ENCODE results near the gene ADRA2B. TPM values are rescaled to one million over a fixed set of nuclear protein-coding genes. Genes with fewer than 3 reads are reported as not detected.

Gene ADRA2B
- total RNA-seq, 1 experiment from 2014 or later, result not detected

DNA sequence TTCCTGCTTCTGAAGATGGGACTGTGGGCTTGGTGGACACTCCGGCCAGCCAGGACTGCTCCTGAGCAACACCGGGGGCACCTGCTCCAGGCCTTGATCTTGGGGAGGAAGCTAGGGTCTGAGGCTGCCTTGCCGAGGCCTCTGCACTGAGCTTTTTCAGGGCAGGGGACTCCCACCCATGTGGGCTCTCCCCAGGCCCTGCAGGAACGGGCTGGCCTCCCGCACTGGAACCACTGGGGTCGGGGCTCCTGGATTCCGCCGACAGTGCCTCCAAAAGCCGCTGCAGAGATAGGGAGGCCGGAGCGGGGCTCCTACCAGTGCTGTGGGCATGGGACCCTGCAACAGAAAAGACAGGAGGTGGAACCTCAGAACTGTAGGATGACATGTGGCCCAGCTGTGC is 7.6 kb upstream of the ADRA2B start:
- DNase-seq (ENCODE audit: unreplicated experiment), result no peak
- H3K27ac Mint-ChIP-seq (ENCODE audit: low read depth, unreplicated experiment), result no peak overlapping the region
- ChIA-PET POLR2A (no interaction called here), CTCF (interaction anchor here (0.6 kb wide), 1 partner anchor 248 kb away, joined by 4 read pairs; no protein-coding TSS in a partner anchor)
- no TSS peak for BruUV-seq (replicated peaks)
- peaks cover 67% of the 10 kb centered on the region for H3K27me3 Mint-ChIP-seq (ENCODE audit: insufficient read depth, unreplicated experiment)
- intact Hi-C loops (cut with micrococcal nuclease), result no loop called here
- no peaks in the 10 kb centered on the region for H3K9me3 Mint-ChIP-seq (ENCODE audit: unreplicated experiment)
- H3K4me1 Mint-ChIP-seq (ENCODE audit: insufficient read depth, unreplicated experiment), result no peaks in the 10 kb centered on the region
- H3K36me3 Mint-ChIP-seq (ENCODE audit: insufficient read depth, unreplicated experiment), result no peaks in the 10 kb centered on the region
- H3K4me3 Mint-ChIP-seq (ENCODE audit: unreplicated experiment), result no peak overlapping the region
- TF ChIP-seq, protein P1, sequence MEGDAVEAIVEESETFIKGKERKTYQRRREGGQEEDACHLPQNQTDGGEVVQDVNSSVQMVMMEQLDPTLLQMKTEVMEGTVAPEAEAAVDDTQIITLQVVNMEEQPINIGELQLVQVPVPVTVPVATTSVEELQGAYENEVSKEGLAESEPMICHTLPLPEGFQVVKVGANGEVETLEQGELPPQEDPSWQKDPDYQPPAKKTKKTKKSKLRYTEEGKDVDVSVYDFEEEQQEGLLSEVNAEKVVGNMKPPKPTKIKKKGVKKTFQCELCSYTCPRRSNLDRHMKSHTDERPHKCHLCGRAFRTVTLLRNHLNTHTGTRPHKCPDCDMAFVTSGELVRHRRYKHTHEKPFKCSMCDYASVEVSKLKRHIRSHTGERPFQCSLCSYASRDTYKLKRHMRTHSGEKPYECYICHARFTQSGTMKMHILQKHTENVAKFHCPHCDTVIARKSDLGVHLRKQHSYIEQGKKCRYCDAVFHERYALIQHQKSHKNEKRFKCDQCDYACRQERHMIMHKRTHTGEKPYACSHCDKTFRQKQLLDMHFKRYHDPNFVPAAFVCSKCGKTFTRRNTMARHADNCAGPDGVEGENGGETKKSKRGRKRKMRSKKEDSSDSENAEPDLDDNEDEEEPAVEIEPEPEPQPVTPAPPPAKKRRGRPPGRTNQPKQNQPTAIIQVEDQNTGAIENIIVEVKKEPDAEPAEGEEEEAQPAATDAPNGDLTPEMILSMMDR (IDR thresholded peaks at IDR 0.05; ENCODE audit: unreplicated experiment), result no peak

DNA sequence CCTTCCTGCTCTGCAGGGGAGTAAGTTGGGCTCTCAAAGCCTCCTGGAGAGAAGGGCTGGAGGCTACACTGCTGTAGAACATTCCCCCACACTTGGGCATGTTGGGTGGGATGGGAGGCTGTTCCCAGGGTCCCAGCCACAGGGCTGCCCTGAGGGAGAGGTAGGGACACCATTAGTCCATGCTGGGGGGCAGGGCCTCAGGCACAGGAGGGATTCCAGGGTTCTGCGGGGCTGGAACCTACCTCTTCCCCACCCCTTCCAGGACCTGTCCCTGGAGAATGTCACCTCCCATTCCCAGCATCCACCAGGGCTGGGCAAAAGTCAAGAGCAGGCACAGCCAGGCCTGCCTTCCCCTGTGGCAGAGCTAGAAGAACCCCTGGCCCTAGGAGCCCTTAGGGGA is 6.9 kb upstream of the ADRA2B start:
- no peak overlapping the region for H3K4me3 Mint-ChIP-seq (ENCODE audit: unreplicated experiment)
- BruUV-seq (replicated peaks), result no TSS peak
- H3K36me3 Mint-ChIP-seq (ENCODE audit: insufficient read depth, unreplicated experiment), result no peaks in the 10 kb centered on the region
- ChIA-PET CTCF (interaction anchor here (0.5 kb wide), 1 partner anchor 100 kb away, joined by 4 read pairs; no protein-coding TSS in a partner anchor), POLR2A (no interaction called here)
- no peak overlapping the region for H3K27ac Mint-ChIP-seq (ENCODE audit: low read depth, unreplicated experiment)
- no peak for DNase-seq (ENCODE audit: unreplicated experiment)
- H3K4me1 Mint-ChIP-seq (ENCODE audit: insufficient read depth, unreplicated experiment), result no peaks in the 10 kb centered on the region
- H3K27me3 Mint-ChIP-seq (ENCODE audit: insufficient read depth, unreplicated experiment), result peaks cover 67% of the 10 kb centered on the region
- TF ChIP-seq, protein P1 (IDR thresholded peaks at IDR 0.05; ENCODE audit: unreplicated experiment), result no peak
- H3K9me3 Mint-ChIP-seq (ENCODE audit: unreplicated experiment), result no peaks in the 10 kb centered on the region
- intact Hi-C loops (cut with micrococcal nuclease), result no loop called here

DNA sequence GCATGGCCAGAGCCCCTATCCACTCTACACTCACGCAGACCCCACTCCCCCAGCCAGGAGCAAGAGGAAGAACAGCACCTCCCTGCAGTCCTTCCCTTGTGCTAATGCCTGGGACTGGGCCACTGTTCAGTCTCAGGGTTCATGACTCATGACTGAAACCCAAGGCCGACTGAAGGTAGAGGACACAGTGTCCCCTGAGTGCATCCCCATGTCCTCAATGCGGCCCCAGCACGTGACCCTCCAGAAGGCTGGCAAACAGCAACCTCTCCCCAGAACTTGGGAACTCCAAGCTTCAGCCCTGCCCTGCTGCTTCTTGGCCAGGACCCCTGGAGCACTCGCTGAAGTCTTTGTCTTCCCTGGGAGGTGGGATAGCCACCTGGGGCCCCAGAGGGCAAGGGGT is 6.0 kb upstream of the ADRA2B start:
- no peak overlapping the region for H3K27ac Mint-ChIP-seq (ENCODE audit: low read depth, unreplicated experiment)
- no peaks in the 10 kb centered on the region for H3K4me1 Mint-ChIP-seq (ENCODE audit: insufficient read depth, unreplicated experiment)
- H3K4me3 Mint-ChIP-seq (ENCODE audit: unreplicated experiment), result no peak overlapping the region
- CTCF ChIA-PET, result no interaction called here
- H3K27me3 Mint-ChIP-seq (ENCODE audit: insufficient read depth, unreplicated experiment), result peaks cover 62% of the 10 kb centered on the region
- no peaks in the 10 kb centered on the region for H3K9me3 Mint-ChIP-seq (ENCODE audit: unreplicated experiment)
- no peak for DNase-seq (ENCODE audit: unreplicated experiment)
- POLR2A ChIA-PET, result no interaction called here
- BruUV-seq (replicated peaks), result no TSS peak
- TF ChIP-seq, protein P1 (IDR thresholded peaks at IDR 0.05; ENCODE audit: unreplicated experiment), result no peak
- no peaks in the 10 kb centered on the region for H3K36me3 Mint-ChIP-seq (ENCODE audit: insufficient read depth, unreplicated experiment)
- intact Hi-C loops (cut with micrococcal nuclease), result no loop called here

DNA sequence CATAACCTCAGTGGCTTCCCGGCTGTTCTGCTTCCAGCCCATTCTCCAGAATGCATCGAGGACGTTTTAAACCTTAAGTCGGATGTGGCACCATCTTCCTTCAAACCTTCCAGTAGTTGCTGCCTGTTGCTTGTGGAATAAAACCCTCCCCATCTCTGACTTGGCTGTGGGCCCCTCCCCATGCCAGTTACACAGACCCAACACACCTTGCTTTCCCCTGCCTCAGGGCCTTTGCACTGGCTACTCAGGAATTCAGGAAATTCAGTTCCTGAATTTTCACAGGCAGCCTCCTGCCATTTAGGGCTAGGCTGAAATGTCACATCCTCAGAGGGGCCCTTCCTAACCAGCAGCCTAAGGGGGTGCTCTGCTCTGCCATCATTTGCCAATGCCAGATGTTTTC is 5.0 kb upstream of the ADRA2B start:
- Mint-ChIP-seq H3K4me3 (ENCODE audit: unreplicated experiment) (no peak overlapping the region), H3K4me1 (ENCODE audit: insufficient read depth, unreplicated experiment) (no peaks in the 10 kb centered on the region), H3K9me3 (ENCODE audit: unreplicated experiment) (no peaks in the 10 kb centered on the region), H3K36me3 (ENCODE audit: insufficient read depth, unreplicated experiment) (no peaks in the 10 kb centered on the region), H3K27ac (ENCODE audit: low read depth, unreplicated experiment) (no peak overlapping the region), H3K27me3 (ENCODE audit: insufficient read depth, unreplicated experiment) (peaks cover 52% of the 10 kb centered on the region)
- CTCF ChIA-PET, result no interaction called here
- TF ChIP-seq, protein P1 (IDR thresholded peaks at IDR 0.05; ENCODE audit: unreplicated experiment), result no peak
- intact Hi-C loops (cut with micrococcal nuclease), result no loop called here
- POLR2A ChIA-PET, result interaction anchor here (0.6 kb wide), 1 partner anchor 29 kb away, joined by 4 read pairs; no protein-coding TSS in a partner anchor
- no peak for DNase-seq (ENCODE audit: unreplicated experiment)
- no TSS peak for BruUV-seq (replicated peaks)

Data from MCF 10A (cell line).